GM12875 (cell line): ENCODE measurements around the gene MGME1.

Experiments used
- H3K4me3 ChIP-seq: one replicate; pipeline ENCODE4 v1.5.1; 2011; ENCODE audit warnings: low read depth, low read length, control low read depth
- CTCF ChIP-seq: IDR thresholded peaks from 2 replicates; pipeline ENCODE4 v1.5.1; 2011; ENCODE audit warnings: low read depth, mild to moderate bottlenecking, control low read depth, inconsistent platforms, low read length, moderate library complexity, borderline replicate concordance; ENCODE audit not compliant: insufficient read depth

MGME1 gene

GRCh38 chr20:17968366-17969277, at the start of gene MGME1, which contains the start of gene SNX5:
MGME1 (plus strand) TSS chr20:17969018; CDS start chr20:17969860, 842 bp downstream.
SNX5 (minus strand) TSS chr20:17968794; CDS start chr20:17968425, 369 bp downstream.
- peak within 1 kb of the TSS; percentile 78 for H3K4me3 ChIP-seq
- TF ChIP-seq CTCF: no peak

- TF ChIP-seq CTCF: no peak
- no peak overlapping the region for H3K4me3 ChIP-seq
These were observed 49.7 kb upstream of the MGME1 start for GRCh38 chr20:17919149-17919548.

GRCh38 chr20:17921774-17922173, 47.0 kb upstream of the MGME1 start:
- H3K4me3 ChIP-seq: no peak overlapping the region
- no peak for TF ChIP-seq CTCF

GRCh38 chr20:17925141-17925939, 43.5 kb upstream of the MGME1 start:
- H3K4me3 ChIP-seq: no peak overlapping the region

GRCh38 chr20:17925940-17926300, 42.9 kb upstream of the MGME1 start:
- no peak for TF ChIP-seq CTCF
- no peak overlapping the region for H3K4me3 ChIP-seq

More at GRCh38 chr20:17925141-17925939, 43.5 kb upstream of the MGME1 start:
- TF ChIP-seq CTCF: no peak

- TF ChIP-seq CTCF: no peak
- no peak overlapping the region for H3K4me3 ChIP-seq
These were observed 40.6 kb upstream of the MGME1 start for GRCh38 chr20:17928211-17928611.
